Measurements from ENCODE around the gene ZSCAN26. TPM values are rescaled to one million over a fixed set of nuclear protein-coding genes. Genes with fewer than 3 reads are reported as not detected.
"Not testable (repeated sequence)": the region's sequence is repeated elsewhere in the genome, so short reads cannot be mapped to it uniquely, and the experiment has no call there.

ZSCAN26 gene
- total RNA-seq, 1 donor from 2014 or later = 6.4 TPM

DNA sequence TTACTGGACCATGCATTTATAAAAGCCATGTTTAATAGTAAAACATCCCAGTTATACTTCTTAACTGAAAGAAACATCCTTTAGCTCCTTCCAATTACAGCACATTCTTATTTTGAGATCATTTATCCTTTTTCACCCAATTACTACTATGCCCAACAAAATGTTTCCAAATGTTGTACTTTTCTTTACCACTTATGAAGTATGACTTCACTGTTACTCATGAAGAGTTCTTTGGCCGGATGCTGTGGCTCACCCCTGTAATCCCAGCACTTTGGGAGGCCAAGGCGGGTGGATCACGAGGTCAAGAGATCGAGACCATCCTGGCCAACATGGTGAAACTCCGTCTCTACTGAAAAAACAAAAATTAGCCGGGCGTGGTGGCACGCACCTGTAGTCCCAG, 50.9 kb downstream of the ZSCAN26 start:
- DNase-seq (ENCODE audit: low read depth in 2 of 2) = not testable (repeated sequence)

DNA sequence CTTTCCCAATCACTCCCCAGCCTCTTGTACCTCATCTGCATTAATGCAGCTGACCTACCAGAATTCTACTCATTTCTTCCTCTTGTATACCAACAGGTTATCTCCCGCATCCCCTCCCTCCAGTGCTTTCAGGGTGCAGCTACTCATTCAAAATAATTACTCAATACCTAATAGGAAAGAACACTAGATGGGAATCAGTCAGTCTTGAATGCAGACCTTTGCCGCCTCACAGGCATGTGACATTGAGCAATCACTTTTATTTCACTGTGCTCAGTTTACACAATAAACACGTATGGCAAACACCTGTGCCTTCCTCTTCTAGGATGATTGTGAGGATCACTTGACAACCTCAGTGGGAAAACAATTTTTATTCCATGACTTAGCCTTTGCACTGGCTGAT, 55.7 kb downstream of the ZSCAN26 start:
- no peak for DNase-seq (ENCODE audit: low read depth in 2 of 2)

DNA sequence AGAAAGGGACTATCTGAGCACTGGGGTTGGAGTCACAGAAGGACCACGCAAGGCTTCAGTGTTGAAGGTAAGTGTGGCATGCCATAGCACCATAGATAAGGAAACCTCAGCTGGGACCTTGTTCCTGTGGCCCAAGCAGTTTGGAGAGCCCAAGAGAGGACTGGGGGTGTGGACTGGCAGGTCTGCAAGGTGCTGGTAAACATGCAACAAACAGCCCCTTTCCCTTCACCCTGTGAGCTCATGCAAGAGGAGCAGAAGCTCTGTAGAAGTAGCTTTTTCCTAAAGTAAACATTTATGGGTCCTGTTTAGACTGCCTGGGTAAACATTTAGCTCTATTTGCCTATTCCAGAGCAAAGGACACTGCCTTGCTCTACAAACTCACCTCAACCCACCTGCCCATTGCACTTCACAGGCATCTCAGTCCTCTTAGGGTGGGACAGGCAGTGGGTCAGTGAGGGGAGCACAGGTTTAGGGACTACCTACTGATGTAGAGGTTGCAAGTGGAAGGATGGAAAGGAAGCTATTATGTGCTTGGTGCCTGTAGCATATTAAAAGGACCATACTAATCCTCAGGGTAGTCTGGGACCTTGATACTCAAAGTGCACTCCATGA, 57.0 kb downstream of the ZSCAN26 start:
- no peak for DNase-seq (ENCODE audit: low read depth in 2 of 2)

DNA sequence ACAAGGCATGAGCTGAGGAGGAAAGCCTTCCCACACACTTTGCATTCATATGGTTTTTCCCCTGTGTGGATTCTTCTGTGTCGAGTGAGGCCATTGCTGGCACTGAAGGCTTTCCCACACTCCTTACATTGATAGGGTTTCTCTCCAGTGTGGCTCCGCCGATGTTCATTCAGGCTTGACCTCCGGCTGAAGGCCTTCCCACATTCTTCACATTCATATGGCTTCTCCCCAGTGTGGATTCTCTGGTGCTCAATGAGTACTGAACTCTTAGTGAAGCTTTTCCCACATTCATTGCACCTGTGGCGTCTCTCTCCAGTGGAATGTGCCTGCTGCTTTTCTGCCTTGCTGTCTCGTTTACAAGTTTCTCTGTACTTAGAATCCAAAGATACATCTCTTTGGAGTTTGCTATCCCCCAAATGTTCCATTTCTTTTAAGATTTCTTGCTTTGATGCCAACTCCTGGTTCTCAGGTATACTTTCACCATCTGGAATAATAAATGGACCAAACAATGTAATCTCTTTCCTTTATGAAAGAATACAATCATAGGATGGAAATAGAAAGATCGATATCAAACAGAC, 59.5 kb downstream of the ZSCAN26 start:
- no peak for DNase-seq (ENCODE audit: low read depth in 2 of 2)

Other genes with a start within 250 kb of the ZSCAN26 start
- 0.25 and 0.39 TPM in 2 replicates for gene ZNF165, start 186.6 kb upstream of the ZSCAN26 start, total RNA-seq
- gene ZSCAN16, start 142.5 kb upstream of the ZSCAN26 start, total RNA-seq = 10.5 and 12.1 TPM in 2 replicates
- gene ZKSCAN8, start 125.3 kb upstream of the ZSCAN26 start, total RNA-seq = 9.6 and 15.2 TPM in 2 replicates
- gene ZSCAN9, start 41.9 kb upstream of the ZSCAN26 start, total RNA-seq = 6.5 and 8.6 TPM in 2 replicates
- gene ZKSCAN4, start 14.9 kb upstream of the ZSCAN26 start, total RNA-seq = 3.0 and 4.3 TPM in 2 replicates
- under 0.01 and 0.38 TPM in 2 replicates for gene NKAPL, start 7.8 kb upstream of the ZSCAN26 start, total RNA-seq
- gene PGBD1, start 14.4 kb downstream of the ZSCAN26 start, total RNA-seq = 4.6 and 5.2 TPM in 2 replicates
- 6.6 and 12.1 TPM in 2 replicates for gene ZSCAN31, start 69.0 kb downstream of the ZSCAN26 start, total RNA-seq
- gene ZKSCAN3, start 82.8 kb downstream of the ZSCAN26 start, total RNA-seq = 4.2 and 4.6 TPM in 2 replicates
- 2.1 and 3.2 TPM in 2 replicates for gene ZSCAN12, start 132.6 kb downstream of the ZSCAN26 start, total RNA-seq
- under 0.01 and 0.26 TPM in 2 replicates for gene ZSCAN23, start 176.3 kb downstream of the ZSCAN26 start, total RNA-seq
- gene GPX6, start 248.7 kb downstream of the ZSCAN26 start, total RNA-seq = not detected in 2 replicates